Fibroblast of skin of back (primary cell): ENCODE measurements around the gene PHF12.

Experiments used
- DNase-seq: peaks from one replicate; pipeline ENCODE4 v3.0.0-alpha.2; 2013

Gene PHF12

GRCh38 chr17:28975031-28975430, 23.7 kb upstream of the PHF12 start:
- DNase-seq: no peak

- DNase-seq: no peak
These were observed 23.1 kb upstream of the PHF12 start for GRCh38 chr17:28974451-28974850.

DNA sequence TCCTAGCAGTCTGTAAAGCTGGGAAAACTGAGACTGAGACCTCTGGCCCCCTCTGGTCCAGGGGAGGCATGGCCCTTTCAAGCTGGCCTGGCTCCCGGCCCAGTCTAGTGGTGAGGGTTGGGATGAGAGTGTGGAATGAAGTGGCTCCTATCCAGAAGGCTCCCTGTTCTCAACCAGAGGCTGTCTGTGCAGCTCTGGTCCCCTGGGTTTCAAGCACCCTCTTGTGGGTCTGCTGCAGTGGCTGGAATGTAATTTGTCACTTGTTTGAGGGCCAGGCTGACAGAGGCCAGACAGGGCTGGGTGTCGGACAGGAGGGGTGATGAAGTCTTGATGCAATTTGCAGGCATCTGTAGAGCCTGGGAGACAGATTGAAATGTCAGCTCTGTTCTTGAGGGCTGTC, 22.1 kb upstream of the PHF12 start:
- peak; percentile 83 for DNase-seq

- DNase-seq: peak; percentile 72
These were observed 21.1 kb upstream of the PHF12 start for GRCh38 chr17:28972437-28972836.

GRCh38 chr17:28970879-28971278, 19.6 kb upstream of the PHF12 start:
- no peak for DNase-seq

DNA sequence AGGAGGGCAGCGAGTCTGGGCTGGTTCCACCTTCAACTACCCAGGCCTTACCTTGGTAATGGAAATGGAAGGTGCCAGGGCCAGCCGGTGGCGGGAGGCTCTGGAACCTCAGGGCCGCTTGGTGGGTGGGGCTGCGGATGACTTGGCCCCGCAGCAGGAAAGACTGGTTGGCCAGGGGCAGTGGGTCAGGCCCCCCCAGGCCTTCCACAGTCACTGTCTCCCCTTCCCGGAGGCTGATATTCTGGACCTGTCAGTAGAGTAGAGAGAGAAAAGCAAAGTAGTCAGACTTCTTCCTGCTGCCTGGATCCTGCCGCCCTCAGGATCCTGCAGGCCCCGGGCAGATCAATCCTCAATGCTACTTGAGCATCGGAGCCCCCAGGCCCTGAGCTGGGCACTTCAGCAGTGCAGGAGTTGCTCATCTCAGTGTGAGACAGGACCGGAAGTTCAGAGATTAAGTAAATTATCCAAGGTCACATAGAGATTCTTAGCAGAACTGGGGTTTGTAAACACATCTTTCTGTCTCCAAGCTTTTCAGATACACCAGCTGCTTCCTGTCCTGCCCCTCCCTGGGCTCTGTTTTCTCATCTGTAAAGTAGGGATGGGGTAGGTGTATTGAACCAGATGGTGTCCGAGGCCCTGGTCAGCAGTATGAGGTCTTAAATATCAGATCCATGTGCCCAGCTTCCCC, 18.5 kb upstream of the PHF12 start:
- DNase-seq: no peak

DNA sequence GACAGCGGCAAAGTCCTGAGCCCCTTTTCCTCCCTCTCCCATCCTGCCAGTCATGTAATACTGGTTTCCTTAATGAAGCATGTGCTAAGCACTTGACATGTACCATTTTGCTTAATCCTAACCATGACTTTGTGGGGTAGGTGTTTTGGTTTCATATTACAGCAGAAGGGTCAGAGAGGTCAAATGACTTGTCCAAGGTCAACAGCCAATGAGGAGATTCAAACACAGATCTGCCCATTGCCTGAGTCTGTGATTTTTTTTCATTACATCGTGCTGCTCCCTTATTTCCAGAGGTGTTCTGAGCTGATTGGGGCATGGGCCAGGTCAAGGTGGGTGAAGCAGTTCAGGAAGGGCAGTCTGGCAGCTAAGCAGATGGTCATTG, 17.6 kb upstream of the PHF12 start:
- no peak for DNase-seq

- no peak for DNase-seq
These were observed 17.1 kb upstream of the PHF12 start for GRCh38 chr17:28968231-28968913.

GRCh38 chr17:28967221-28968135, 16.2 kb upstream of the PHF12 start:
- DNase-seq: no peak

DNA sequence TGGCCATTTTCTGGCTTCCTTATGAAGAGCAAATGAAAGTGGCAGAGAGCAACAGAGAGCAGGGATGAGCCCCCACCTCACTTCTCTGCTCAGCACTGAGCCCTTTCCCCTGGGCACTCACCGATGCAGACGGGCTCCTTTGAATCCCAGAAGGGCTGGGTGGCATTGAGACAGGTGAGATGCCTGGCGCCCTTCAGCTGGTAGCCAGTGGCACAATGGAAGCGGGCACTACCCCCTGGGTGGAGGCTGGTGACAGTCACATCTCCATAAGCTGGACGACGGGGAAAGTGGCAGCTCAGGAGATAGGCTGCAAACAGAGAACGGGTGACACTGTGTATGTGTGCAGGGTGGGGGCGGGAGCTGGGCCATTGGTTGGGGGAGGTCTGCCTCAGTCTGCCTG, 12.5 kb upstream of the PHF12 start:
- no peak for DNase-seq

- DNase-seq: no peak
These were observed 11.8 kb upstream of the PHF12 start for GRCh38 chr17:28963055-28963611.

- no peak for DNase-seq
These were observed 10.1 kb upstream of the PHF12 start for GRCh38 chr17:28961391-28961790.

DNA sequence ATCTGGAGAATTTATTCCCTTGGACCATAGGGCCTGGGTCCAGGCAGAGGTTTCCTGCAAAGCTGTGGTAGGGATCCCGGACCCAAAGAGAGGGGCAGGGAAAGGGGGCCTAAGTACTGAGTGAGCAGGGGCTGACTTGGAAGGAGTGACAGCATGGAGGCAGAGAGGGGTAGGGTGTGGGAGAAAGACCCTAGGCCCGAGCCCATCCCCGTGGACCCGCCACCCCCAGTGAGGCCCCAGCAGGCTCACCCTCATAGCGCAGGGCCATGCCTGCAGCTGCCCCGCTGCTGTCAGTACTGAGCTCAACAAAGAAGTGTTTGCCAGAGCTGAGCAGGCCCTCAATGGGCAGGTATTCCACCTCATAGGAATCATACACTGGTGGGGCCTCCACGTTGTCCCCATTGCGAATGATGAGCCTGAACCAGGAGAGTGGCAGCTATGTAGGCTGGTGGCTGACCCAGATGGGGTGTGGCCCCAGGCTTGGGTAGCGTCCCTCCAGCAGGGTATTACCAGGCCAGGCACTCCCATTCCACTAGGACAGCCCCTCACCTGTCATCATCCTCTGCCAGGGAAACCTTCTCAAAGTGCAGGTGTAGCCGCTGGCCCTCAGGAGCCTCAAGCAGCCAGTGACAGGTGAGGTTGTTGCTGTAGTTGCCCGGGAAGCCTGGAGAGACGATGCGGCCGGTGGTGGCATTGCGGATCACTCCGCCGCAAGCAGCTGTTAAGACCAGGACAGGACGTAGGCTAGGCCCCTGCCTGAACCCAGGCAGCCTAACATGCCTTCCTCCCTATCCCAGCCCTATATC, 9.1 kb upstream of the PHF12 start:
- DNase-seq: no peak

GRCh38 chr17:28959471-28959871, 8.2 kb upstream of the PHF12 start:
- DNase-seq: no peak

GRCh38 chr17:28958820-28959455, 7.6 kb upstream of the PHF12 start:
- no peak for DNase-seq

DNA sequence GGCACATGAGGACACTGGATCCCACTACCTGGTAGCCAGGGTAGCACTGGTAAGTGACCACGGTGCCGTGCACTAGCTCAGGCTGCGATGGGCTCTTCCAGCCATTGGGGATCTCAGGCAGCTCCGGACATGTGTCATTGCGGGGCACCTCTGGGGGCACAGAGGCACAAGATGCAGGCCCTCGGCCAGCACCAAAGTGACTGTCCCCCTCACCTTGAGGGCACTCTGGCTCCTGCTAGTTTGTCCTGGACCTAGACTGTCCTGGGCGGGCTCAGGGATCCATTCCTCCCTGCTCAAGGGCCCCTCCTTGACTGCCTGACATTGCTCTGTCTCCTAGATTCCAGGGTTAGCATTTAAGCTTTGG, 6.7 kb upstream of the PHF12 start:
- no peak for DNase-seq

- DNase-seq: no peak
These were observed 6.1 kb upstream of the PHF12 start for GRCh38 chr17:28957277-28957991.

GRCh38 chr17:28956861-28957260, 5.5 kb upstream of the PHF12 start:
- DNase-seq: no peak

- DNase-seq: no peak
These were observed 4.8 kb upstream of the PHF12 start for GRCh38 chr17:28956112-28956511.

GRCh38 chr17:28955408-28955807, 4.1 kb upstream of the PHF12 start:
- no peak for DNase-seq

- no peak for DNase-seq
These were observed 3.6 kb upstream of the PHF12 start for GRCh38 chr17:28954886-28955285.
